Pulmonary artery endothelial cell (primary cell): Measurements from ENCODE around the gene RIN2. TPM values are rescaled to one million over a fixed set of nuclear protein-coding genes. Genes with fewer than 3 reads are reported as not detected.
"Not testable (repeated sequence)": the region's sequence is repeated elsewhere in the genome, so short reads cannot be mapped to it uniquely, and the experiment has no call there.

Experiments
- DNase-seq: peaks from one replicate; pipeline ENCODE4 v3.0.0-alpha.2; 2011; ENCODE audit warnings: low read depth, low spot score
- total RNA-seq: library from RNA; depleted of rRNA; stranded (reverse); fragments of >200 nt; gene quantifications from 2 replicates; pipeline ENCODE4 v1.2.3, GENCODE V29; 2014

RIN2 gene
- total RNA-seq, 1 donor from 2014 or later = 104 TPM

GRCh38 chr20:19786311-19786710, 28.3 kb downstream of the RIN2 start:
- DNase-seq = peak; percentile 86

GRCh38 chr20:19787366-19787765, 29.3 kb downstream of the RIN2 start:
- no peak for DNase-seq

- DNase-seq = no peak
Measured at GRCh38 chr20:19789009-19789408, 31.0 kb downstream of the RIN2 start.

GRCh38 chr20:19789446-19789845, 31.4 kb downstream of the RIN2 start:
- no peak for DNase-seq

DNA sequence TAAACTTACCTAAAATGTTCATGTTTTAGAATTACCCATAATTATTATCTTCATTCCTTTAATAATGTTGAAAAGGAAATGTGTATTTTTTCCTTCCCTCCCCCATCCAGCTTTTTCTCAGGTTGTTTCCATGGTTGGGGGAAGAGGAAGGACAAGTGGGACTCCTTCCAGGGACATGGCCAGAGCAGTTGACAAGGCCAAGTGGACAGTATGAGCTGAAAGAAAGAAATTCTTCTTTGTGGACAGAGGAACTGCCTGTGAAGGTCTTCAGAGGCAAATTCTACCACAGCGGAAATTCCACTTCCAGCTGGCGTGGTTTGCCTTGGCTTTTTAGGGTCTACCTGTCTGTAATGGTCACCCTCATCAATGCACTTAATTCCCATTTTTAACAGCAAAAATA, 33.8 kb downstream of the RIN2 start:
- DNase-seq = no peak

GRCh38 chr20:19793716-19794115, 35.7 kb downstream of the RIN2 start:
- DNase-seq = no peak

DNA sequence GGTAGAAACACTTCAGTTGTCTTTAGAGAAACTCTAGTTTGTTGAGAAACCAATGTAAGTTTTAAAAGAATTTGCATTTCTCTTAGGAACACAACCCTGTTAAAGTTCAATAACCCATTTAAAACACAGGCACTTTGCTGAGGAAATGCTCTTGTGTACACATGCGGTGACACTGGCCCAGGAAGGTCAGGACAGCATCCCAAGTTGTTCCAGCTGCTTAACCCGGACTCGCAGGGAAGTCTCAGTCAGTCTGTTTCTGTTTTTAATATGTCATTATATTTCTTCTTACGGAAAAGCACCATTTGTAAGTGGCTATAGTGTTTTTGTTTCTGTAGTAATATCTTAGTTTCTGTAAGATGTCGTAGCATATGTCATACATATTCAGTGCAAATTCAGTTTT, 36.9 kb downstream of the RIN2 start:
- no peak for DNase-seq

DNA sequence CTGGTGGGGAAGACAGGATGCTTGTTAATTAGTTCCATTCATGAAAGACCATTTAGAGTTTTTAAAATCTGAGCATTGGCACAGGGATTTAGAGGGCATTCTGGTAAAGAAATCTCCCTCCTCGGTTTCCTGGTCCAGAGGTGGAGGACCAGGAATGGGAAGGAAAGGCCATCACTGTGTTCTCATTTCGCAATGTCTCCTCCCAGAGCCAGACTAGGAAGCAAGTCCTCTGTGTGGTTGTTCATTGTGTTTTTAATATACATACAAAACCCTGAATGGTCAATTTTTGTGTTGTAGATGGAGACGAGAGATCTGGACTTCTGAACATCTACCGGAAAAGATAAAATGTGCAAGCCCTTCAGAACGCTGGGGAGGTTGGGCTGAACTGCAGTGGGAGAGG, 41.3 kb downstream of the RIN2 start:
- no peak for DNase-seq

DNA sequence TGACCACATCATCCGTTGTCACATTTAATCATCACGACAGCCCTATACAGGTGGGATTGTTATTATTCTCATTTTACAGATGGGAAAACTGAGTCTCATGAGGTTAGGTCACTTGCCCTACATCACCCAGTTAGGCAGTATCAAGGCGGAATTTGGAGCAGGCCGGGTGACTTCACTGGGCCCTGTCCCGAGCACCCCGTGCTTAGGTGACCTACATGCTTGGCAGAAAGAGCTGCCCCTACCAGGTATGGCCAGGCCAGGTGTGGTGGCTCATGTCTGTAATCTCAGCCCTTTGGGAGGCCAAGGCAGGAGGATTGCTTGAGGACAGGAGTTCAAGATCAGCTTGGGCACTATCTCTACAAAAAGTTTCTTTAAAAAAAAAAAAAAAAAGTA, 44.0 kb downstream of the RIN2 start:
- no peak for DNase-seq

- DNase-seq = no peak
Measured at GRCh38 chr20:19802492-19803158, 44.6 kb downstream of the RIN2 start.

DNA sequence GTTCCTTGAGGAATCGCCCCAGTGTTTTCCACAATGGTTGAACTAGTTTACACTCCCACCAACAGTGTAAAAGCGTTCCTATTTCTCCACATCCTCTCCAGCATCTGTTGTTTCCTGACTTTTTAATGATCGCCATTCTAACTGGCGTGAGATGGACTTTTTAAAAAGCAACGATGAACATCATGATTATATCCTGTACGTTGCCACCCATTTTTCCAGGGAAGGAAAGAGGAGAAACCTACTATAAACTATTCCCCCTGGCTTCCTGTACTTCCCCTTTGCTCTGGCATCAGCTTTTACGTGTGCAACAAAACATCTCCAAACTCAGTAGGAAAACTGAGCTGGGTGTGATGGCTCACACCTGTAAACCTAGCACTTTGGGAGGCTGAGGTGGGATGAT, 48.2 kb downstream of the RIN2 start:
- not testable (repeated sequence) for DNase-seq

GRCh38 chr20:19806806-19807190, 48.7 kb downstream of the RIN2 start:
- DNase-seq = no peak

DNA sequence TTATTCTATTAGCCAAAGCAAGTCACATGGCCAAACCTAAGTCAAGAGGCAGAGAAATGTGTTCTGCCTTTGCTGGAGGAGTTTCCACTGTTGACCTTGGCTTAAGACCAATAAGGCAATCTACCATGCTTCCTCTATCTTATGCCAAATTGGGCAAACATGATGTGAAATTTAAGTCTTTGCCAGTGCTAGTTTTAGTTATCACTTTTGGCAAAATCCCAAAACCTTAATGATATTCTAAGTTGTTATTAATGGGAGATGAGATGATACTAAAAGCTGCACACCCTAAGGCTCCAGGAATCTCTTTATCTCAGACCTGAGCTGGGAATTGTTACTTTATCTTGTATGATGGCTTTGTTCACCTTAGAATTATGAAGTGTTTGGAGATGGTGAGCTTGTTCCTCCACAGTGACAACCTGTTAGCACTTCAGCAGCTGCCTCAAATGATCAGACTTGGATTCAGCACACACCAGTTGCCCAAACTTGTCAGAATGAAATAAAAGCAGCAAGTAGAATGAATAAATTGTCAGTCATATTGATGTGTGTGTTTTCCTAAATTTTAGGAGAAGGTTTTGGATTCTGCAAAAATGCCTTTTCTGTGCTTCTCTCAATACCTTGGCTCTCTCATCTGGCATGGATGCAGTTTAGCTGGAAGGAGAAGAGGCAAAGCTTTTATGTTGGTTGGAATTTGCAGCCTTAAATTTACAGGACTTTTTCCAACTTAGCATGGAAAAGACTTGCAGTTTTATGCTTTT, 49.3 kb downstream of the RIN2 start:
- no peak for DNase-seq
